Esophagus squamous epithelium (tissue), 5 donors: ENCODE measurements around the gene ZNF2. TPM values are rescaled to one million over a fixed set of nuclear protein-coding genes. Genes with fewer than 3 reads are reported as not detected.

Experiments
- DNase-seq: peaks from one replicate; lab custom pipeline; 2025; lab: John Stamatoyannopoulos, UW
- H3K27ac ChIP-seq, 4 donors: fragments of 200-600 bp; sonication (generic); one replicate each; pipeline ENCODE4 v1.5.1; 2016 to 2019; ENCODE audit warnings: mild to moderate bottlenecking in 1 of 4
- H3K27me3 ChIP-seq, 4 donors: fragments of 200-600 bp; sonication (generic); 1 replicate in 3 of 4; 2 replicates in 1 of 4; pipeline versions ENCODE4 v1.5.1 to v1.6.0; 2017 to 2021; ENCODE audit warnings: antibody characterized with exemption in 1 of 4
- H3K36me3 ChIP-seq, 3 donors: fragments of 200-600 bp; sonication (generic); one replicate each; pipeline ENCODE4 v1.5.1; 2016 to 2019
- H3K4me1 ChIP-seq, 3 donors: fragments of 200-600 bp; sonication (generic); one replicate each; pipeline ENCODE4 v1.5.1; 2017 to 2019
- H3K4me3 ChIP-seq, 4 donors: fragments of 200-600 bp; sonication (generic); 1 replicate in 3 of 4; 2 replicates in 1 of 4; pipeline ENCODE4 v1.5.1; 2016 to 2019; ENCODE audit warnings: mild to moderate bottlenecking in 2 of 4, moderate library complexity in 1 of 4
- H3K9me3 ChIP-seq, 3 donors: fragments of 200-600 bp; sonication (generic); one replicate each; pipeline ENCODE4 v1.5.1; 2016 to 2019
- POLR2A ChIP-seq, 4 donors: fragments of 450-650 bp; IDR thresholded peaks; one replicate each; pipeline ENCODE4 v1.6.1; 2017; ENCODE audit warnings: antibody characterized with exemption in 4 of 4, mild to moderate bottlenecking in 4 of 4, moderate library complexity in 3 of 4
- WGBS, 2 donors: methylation state at CpG; one replicate each; pipeline ENCODE4 v1.1.5; 2018; 5-methylcytosine and 5-hydroxymethylcytosine counted together
- intact Hi-C: fragments of 100-400 bp; cut with DNase I; formaldehyde crosslinking; loops from one replicate; pipeline ENCODE4 v1.15.0; 2022
- total RNA-seq, 4 donors: library from RNA; depleted of rRNA; stranded (reverse); fragments of >200 nt; gene quantifications; one replicate each; pipeline ENCODE4 v1.1.0, GENCODE V29; 2016
- TF ChIP-seq, protein P1 (sequence below), 6 experiments: fragments of 450-650 bp in 4 of 6; fragments of 200-600 bp in 2 of 6; sonication (generic) in 2 of 6; IDR thresholded peaks; one replicate each; pipeline ENCODE4 v1.5.1; 2016 to 2019; ENCODE audit warnings: antibody characterized with exemption in 6 of 6, mild to moderate bottlenecking in 4 of 6, moderate library complexity in 4 of 6
- donor health status: DM: yes; HTN: yes; CAD: no.

Gene ZNF2
- total RNA-seq, 4 donors from 2014 or later, result 2.8 to 4.0 (median 3.4) TPM

DNA sequence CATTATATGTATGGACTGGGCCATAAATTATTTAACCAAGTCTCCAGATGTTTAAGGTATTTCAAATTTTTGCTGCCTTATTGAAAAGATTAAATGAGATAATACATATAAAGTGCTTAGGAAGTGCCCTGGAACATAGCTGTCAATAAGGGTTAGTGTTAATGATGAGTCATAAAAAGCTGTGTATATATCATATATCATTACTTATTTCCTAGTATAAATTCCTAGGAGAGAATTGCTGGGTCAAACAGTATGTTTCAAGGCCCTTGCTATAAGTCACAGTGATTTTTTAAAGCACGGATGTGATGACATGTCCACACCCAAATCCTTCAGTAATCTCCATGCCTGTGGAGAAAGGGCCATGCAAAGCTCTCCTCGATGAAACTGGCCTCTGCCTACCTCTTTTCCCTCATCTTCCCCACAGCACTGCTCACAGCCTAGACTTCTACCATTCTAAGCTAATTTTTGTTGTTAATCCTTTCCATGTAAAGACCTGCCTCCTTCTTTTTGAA lies 8.5 kb downstream of the ZNF2 start:
- Histone ChIP-seq H3K9me3 (no peaks in the 10 kb centered on the region), H3K4me3 (no peak overlapping the region), H3K36me3 (peaks cover 0 to 29% (median 10%) of the 10 kb centered on the region in 3 donors), H3K27ac (no peak overlapping the region), H3K4me1 (no peaks in the 10 kb centered on the region), H3K27me3 (no peaks in the 10 kb centered on the region)
- DNase-seq, result no peak
- WGBS, 2 donors, result 82 to 89% methylated on average over 2 of the region's 2 CpGs
- intact Hi-C loops, result no loop called here
- TF ChIP-seq, protein P1, sequence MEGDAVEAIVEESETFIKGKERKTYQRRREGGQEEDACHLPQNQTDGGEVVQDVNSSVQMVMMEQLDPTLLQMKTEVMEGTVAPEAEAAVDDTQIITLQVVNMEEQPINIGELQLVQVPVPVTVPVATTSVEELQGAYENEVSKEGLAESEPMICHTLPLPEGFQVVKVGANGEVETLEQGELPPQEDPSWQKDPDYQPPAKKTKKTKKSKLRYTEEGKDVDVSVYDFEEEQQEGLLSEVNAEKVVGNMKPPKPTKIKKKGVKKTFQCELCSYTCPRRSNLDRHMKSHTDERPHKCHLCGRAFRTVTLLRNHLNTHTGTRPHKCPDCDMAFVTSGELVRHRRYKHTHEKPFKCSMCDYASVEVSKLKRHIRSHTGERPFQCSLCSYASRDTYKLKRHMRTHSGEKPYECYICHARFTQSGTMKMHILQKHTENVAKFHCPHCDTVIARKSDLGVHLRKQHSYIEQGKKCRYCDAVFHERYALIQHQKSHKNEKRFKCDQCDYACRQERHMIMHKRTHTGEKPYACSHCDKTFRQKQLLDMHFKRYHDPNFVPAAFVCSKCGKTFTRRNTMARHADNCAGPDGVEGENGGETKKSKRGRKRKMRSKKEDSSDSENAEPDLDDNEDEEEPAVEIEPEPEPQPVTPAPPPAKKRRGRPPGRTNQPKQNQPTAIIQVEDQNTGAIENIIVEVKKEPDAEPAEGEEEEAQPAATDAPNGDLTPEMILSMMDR (IDR thresholded peaks at IDR 0.05), result no peak
- no peak for TF ChIP-seq POLR2A (IDR thresholded peaks at IDR 0.05)

- WGBS, 2 donors, result 87 to 92% methylated on average over 7 of the region's 7 CpGs
- peaks cover 16 to 77% (median 37%) of the 10 kb centered on the region in 3 donors for H3K36me3 ChIP-seq
- H3K4me3 ChIP-seq, result no peak overlapping the region
- no peaks in the 10 kb centered on the region for H3K4me1 ChIP-seq
- intact Hi-C loops, result no loop called here
- no peak for TF ChIP-seq POLR2A (IDR thresholded peaks at IDR 0.05)
- TF ChIP-seq, protein P1 (IDR thresholded peaks at IDR 0.05), result no peak
- H3K9me3 ChIP-seq, result peaks cover 0 to 18% (median 9%) of the 10 kb centered on the region in 3 donors
- no peaks in the 10 kb centered on the region for H3K27me3 ChIP-seq
- DNase-seq, result no peak
- no peak overlapping the region for H3K27ac ChIP-seq
Observed at GRCh38 chr2:95179451-95179850, 13.8 kb downstream of the ZNF2 start.

DNA sequence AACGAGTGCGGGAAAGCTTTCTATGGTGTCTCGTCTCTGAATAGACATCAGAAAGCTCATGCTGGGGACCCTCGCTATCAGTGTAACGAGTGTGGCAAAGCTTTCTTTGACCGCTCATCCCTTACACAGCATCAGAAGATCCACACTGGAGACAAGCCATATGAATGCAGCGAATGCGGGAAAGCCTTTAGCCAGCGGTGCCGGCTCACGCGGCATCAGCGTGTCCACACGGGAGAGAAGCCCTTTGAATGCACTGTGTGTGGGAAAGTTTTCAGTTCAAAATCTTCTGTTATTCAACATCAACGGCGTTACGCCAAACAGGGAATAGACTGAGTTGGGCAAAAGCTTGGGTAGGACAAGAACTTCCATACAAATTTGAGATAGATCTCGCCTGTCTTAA lies 16.2 kb downstream of the ZNF2 start:
- TF ChIP-seq POLR2A (IDR thresholded peaks at IDR 0.05), result no peak
- TF ChIP-seq, protein P1 (IDR thresholded peaks at IDR 0.05), result no peak
- Histone ChIP-seq H3K36me3 (peaks cover 16 to 69% (median 37%) of the 10 kb centered on the region in 3 donors), H3K9me3 (peaks cover 0 to 18% (median 9%) of the 10 kb centered on the region in 3 donors), H3K4me3 (no peak overlapping the region), H3K27me3 (no peaks in the 10 kb centered on the region), H3K27ac (no peak overlapping the region), H3K4me1 (no peaks in the 10 kb centered on the region)
- intact Hi-C loops, result no loop called here
- DNase-seq, result no peak
- WGBS, 2 donors, result 94 to 96% methylated on average over 18 of the region's 18 CpGs

- no peak for DNase-seq
- H3K36me3 ChIP-seq, result peaks cover 16 to 36% (median 24%) of the 10 kb centered on the region in 3 donors
- TF ChIP-seq, protein P1 (IDR thresholded peaks at IDR 0.05), result no peak
- no peak for TF ChIP-seq POLR2A (IDR thresholded peaks at IDR 0.05)
- no peaks in the 10 kb centered on the region for H3K27me3 ChIP-seq
- H3K4me1 ChIP-seq, result no peaks in the 10 kb centered on the region
- H3K4me3 ChIP-seq, result no peak overlapping the region
- no peak overlapping the region for H3K27ac ChIP-seq
- peaks cover 0 to 18% (median 9%) of the 10 kb centered on the region in 3 donors for H3K9me3 ChIP-seq
- 92 to 94% methylated on average over 2 to 3 of the region's 3 CpGs for WGBS, 2 donors
- intact Hi-C loops, result no loop called here
Observed at GRCh38 chr2:95185197-95185596, 19.6 kb downstream of the ZNF2 start.

- Histone ChIP-seq H3K27ac (no peak overlapping the region), H3K4me3 (no peak overlapping the region), H3K9me3 (peaks cover 0 to 13% (median 9%) of the 10 kb centered on the region in 3 donors), H3K27me3 (peaks cover 0 to under 1% (median 0%) of the 10 kb centered on the region in 4 donors), H3K36me3 (peaks cover 9 to 29% (median 16%) of the 10 kb centered on the region in 3 donors), H3K4me1 (no peaks in the 10 kb centered on the region)
- WGBS, 2 donors, result 72 to 81% methylated on average over 2 of the region's 2 CpGs
- TF ChIP-seq, protein P1 (IDR thresholded peaks at IDR 0.05), result no peak
- TF ChIP-seq POLR2A (IDR thresholded peaks at IDR 0.05), result no peak
- DNase-seq, result no peak
- intact Hi-C loops, result no loop called here
Observed at GRCh38 chr2:95185973-95186372, 20.4 kb downstream of the ZNF2 start.
